WTC11 (cell line): Measurements from ENCODE around the gene BRMS1.

Experiments
- CDX4 ChIP-seq: fragments of 250-450 bp; sonication (Bioruptor Pico); IDR thresholded peaks from 2 replicates; pipeline ENCODE4 v1.9.0; 2021; ENCODE audit warnings: moderate library complexity, mild to moderate bottlenecking, inconsistent platforms, borderline replicate concordance
- MAX ChIP-seq: sonication (generic); formaldehyde crosslinking; IDR thresholded peaks from 2 replicates; pipeline ENCODE4 v1.8.0; 2022; ENCODE audit warnings: mild to moderate bottlenecking, missing genetic modification reagents

GRCh38 chr11:66291303-66291705 is 53.6 kb downstream of the BRMS1 start:
- no peak for TF ChIP-seq MAX (CRISPR knock-in tag)
- no peak for TF ChIP-seq CDX4 (CRISPR knock-in tag)
